ENCODE results near the gene CIDEB.

CIDEB gene

GRCh38 chr14:24315807-24316596, 8.2 kb upstream of the CIDEB start:
- no peak for DNase-seq
- intact Hi-C loops (cut with DNase I): no loop called here

- intact Hi-C loops (cut with DNase I): no loop called here
- no peak for DNase-seq
Observed at GRCh38 chr14:24315243-24315806, 7.5 kb upstream of the CIDEB start.

GRCh38 chr14:24314377-24315193, 6.8 kb upstream of the CIDEB start:
- intact Hi-C loops (cut with DNase I): no loop called here

GRCh38 chr14:24313913-24314312, 6.1 kb upstream of the CIDEB start:
- intact Hi-C loops (cut with DNase I): no loop called here
- no peak for DNase-seq

More at GRCh38 chr14:24314377-24315193, 6.8 kb upstream of the CIDEB start:
- no peak for DNase-seq

- DNase-seq: peak in 9 of 42 donors; percentile 25 to 58 (median 41)
- intact Hi-C loops (cut with DNase I): no loop called here
Observed at GRCh38 chr14:24312736-24313507, 5.1 kb upstream of the CIDEB start.

GRCh38 chr14:24311837-24312615, 4.2 kb upstream of the CIDEB start:
- no peak for DNase-seq
- intact Hi-C loops (cut with DNase I): no loop called here

GRCh38 chr14:24310646-24311604, 3.1 kb upstream of the CIDEB start, which contains the start of gene LTB4R:
Gene LTB4R (plus strand): TSS chr14:24311502. CDS start chr14:24315652, 4,150 bp downstream.
- intact Hi-C loops (cut with DNase I): no loop called here
- peak in 41 of 42 donors; percentile 16 to 79 (median 62) for DNase-seq

- intact Hi-C loops (cut with DNase I): no loop called here
- DNase-seq: no peak
Observed at GRCh38 chr14:24310265-24310645, 2.5 kb upstream of the CIDEB start.

GRCh38 chr14:24309538-24310264, 1.9 kb upstream of the CIDEB start, which contains the start of gene LTB4R2:
Gene LTB4R2 (plus strand): TSS chr14:24310140. CDS start chr14:24310665, 525 bp downstream.
- intact Hi-C loops (cut with DNase I): no loop called here
- no peak for DNase-seq

GRCh38 chr14:24308342-24309124, 756 bp upstream of the CIDEB start:
- intact Hi-C loops (cut with DNase I): no loop called here
- DNase-seq: no peak

- DNase-seq: no peak
- intact Hi-C loops (cut with DNase I): no loop called here
Observed at GRCh38 chr14:24307156-24307574, 612 bp downstream of the CIDEB start.

- no peak for DNase-seq
Observed at GRCh38 chr14:24304019-24304387, 3.8 kb downstream of the CIDEB start.

GRCh38 chr14:24300326-24300980, 7.3 kb downstream of the CIDEB start:
- DNase-seq: no peak
- intact Hi-C loops (cut with DNase I): no loop called here

More at GRCh38 chr14:24304019-24304387, 3.8 kb downstream of the CIDEB start:
- intact Hi-C loops (cut with DNase I): no loop called here

GRCh38 chr14:24299255-24300191, 8.3 kb downstream of the CIDEB start, which contains the start of the genes DHRS1 and NOP9:
Gene DHRS1 (minus strand): TSS chr14:24299780. CDS start chr14:24299106, 674 bp downstream.
Gene NOP9 (plus strand): TSS chr14:24299850. CDS start chr14:24299955, 105 bp downstream.
- peak; percentile 85 to 97 (median 94) for DNase-seq
- intact Hi-C loops (cut with DNase I): loop anchor here (5.0 kb wide), 1 partner anchor 57 kb away; the partner anchor contains the start of gene TINF2
